ENCODE measurements around the gene GRIA3.

- TF ChIP-seq CTCF (conservative IDR thresholded peaks at IDR 0.05) (no peak), EZH2 (IDR thresholded peaks at IDR 0.05; ENCODE audit: low read depth) (no peak)
Measured at GRCh38 chrX:123291623-123292022, 107.5 kb downstream of the GRIA3 start.

Data from PC-9 (cell line).